Endothelial cell of umbilical vein (primary cell): ENCODE measurements around the gene CTDP1. TPM values are rescaled to one million over a fixed set of nuclear protein-coding genes. Genes with fewer than 3 reads are reported as not detected.

Experiments used
- BruUV-seq: library from RNA; stranded (reverse); fragments of 400-500 nt; replicated peaks from 2 replicates; lab custom pipeline; 2021; lab: Mats Ljungman, UMichigan
- CTCF ChIA-PET: fragments of 300-600, 350-600 bp; sonication (Branson Sonifier 250); formaldehyde crosslinking; loops from one replicate; lab custom pipeline; 2021; ENCODE audit warnings: antibody characterized with exemption, inconsistent platforms; lab: Charles Lee
- POLR2A ChIA-PET: fragments of 300-600, 350-600 bp; sonication (Branson Sonifier 250); formaldehyde crosslinking; loops from one replicate; lab custom pipeline; 2021; ENCODE audit warnings: antibody characterized with exemption, inconsistent platforms; lab: Charles Lee
- DNase-seq: peaks from one replicate; pipeline ENCODE4 v3.0.0-alpha.2; 2011; ENCODE audit warnings: low read depth, low spot score
- FAIRE-seq: peaks from 2 replicates; lab custom pipeline; 2011; peaks lifted over from hg19 to GRCh38; lab: Jason Lieb, UNC
- H2AFZ ChIP-seq: 2 replicates; pipeline ENCODE4 v1.6.0; 2012; ENCODE audit warnings: low read depth, low read length, control low read depth, inconsistent platforms
- H3K27ac ChIP-seq: 2 replicates; pipeline ENCODE4 v1.5.1; 2011; ENCODE audit warnings: low read depth, mild to moderate bottlenecking, control low read depth, low read length, moderate library complexity; ENCODE audit not compliant: insufficient read depth
- H3K27me3 ChIP-seq, 2 experiments: 2 replicates each; pipeline versions ENCODE4 v1.6.0 to v1.6.1; 2011; ENCODE audit warnings: low read length in 2 of 2, mixed read lengths in 1 of 2; ENCODE audit not compliant: control insufficient read depth in 2 of 2, insufficient read depth in 2 of 2
- H3K36me3 ChIP-seq, 2 experiments: 2 replicates in 1 of 2; 3 replicates in 1 of 2; pipeline ENCODE4 v1.5.1; 2011; ENCODE audit warnings: low read length in 2 of 2, mild to moderate bottlenecking in 1 of 2, moderate library complexity in 1 of 2; ENCODE audit not compliant: control insufficient read depth in 2 of 2, insufficient read depth in 2 of 2; ENCODE audit errors: extremely low read depth in 1 of 2
- H3K4me1 ChIP-seq: 3 replicates; pipeline ENCODE4 v1.5.1; 2011; ENCODE audit warnings: mild to moderate bottlenecking, low read length; ENCODE audit not compliant: control insufficient read depth, insufficient read depth; ENCODE audit errors: extremely low read depth
- H3K4me2 ChIP-seq: 2 replicates; pipeline ENCODE4 v1.6.1; 2011; ENCODE audit warnings: low read length, control low read depth, mixed read lengths; ENCODE audit not compliant: insufficient read depth
- H3K4me3 ChIP-seq, 3 experiments: fragments of 200-600 bp in 1 of 3; sonication (generic), shearing (Covaris generic) in 1 of 3; replicated peaks in 1 of 3; 2 replicates each; pipeline ENCODE4 v1.5.1; 2011 to 2016; ENCODE audit warnings: control low read depth in 3 of 3, low read length in 3 of 3, mild to moderate bottlenecking in 2 of 3, inconsistent platforms in 1 of 3, low read depth in 1 of 3, moderate library complexity in 1 of 3; ENCODE audit not compliant: insufficient read depth in 1 of 3
- H3K79me2 ChIP-seq: 2 replicates; pipeline ENCODE4 v1.6.0; 2012; ENCODE audit warnings: low read length, inconsistent platforms; ENCODE audit not compliant: control insufficient read depth, insufficient read depth
- H3K9ac ChIP-seq: replicated peaks from 2 replicates; pipeline ENCODE3; 2011; ENCODE audit warnings: low read length, control low read depth; ENCODE audit not compliant: insufficient read depth; ENCODE audit errors: extremely low read depth
- H3K9me1 ChIP-seq: replicated peaks from 3 replicates; pipeline ENCODE4 v1.6.0; 2011; ENCODE audit warnings: mild to moderate bottlenecking, low read length; ENCODE audit not compliant: control insufficient read depth, insufficient read depth; ENCODE audit errors: extremely low read depth
- H3K9me3 ChIP-seq: replicated peaks from 2 replicates; pipeline ENCODE4 v1.5.1; 2012; ENCODE audit warnings: low read length, inconsistent platforms; ENCODE audit not compliant: control insufficient read depth, insufficient read depth
- H4K20me1 ChIP-seq: replicated peaks from 2 replicates; pipeline ENCODE3; 2011; ENCODE audit warnings: mild to moderate bottlenecking, low read length; ENCODE audit not compliant: control insufficient read depth, insufficient read depth; ENCODE audit errors: extremely low read depth
- EZH2 ChIP-seq: IDR thresholded peaks from 2 replicates; pipeline ENCODE4 v1.6.1; 2012; ENCODE audit warnings: borderline replicate concordance, low read depth, mild to moderate bottlenecking, moderate library complexity, low read length, inconsistent platforms; ENCODE audit not compliant: severe bottlenecking
- FOS ChIP-seq: IDR thresholded peaks from 2 replicates; pipeline ENCODE4 v1.6.1; 2011; ENCODE audit warnings: mild to moderate bottlenecking, low read length, moderate library complexity, borderline replicate concordance; ENCODE audit not compliant: insufficient read depth
- GATA2 ChIP-seq: IDR thresholded peaks from 2 replicates; pipeline ENCODE4 v1.7.0; 2011; ENCODE audit warnings: low read depth, mild to moderate bottlenecking, moderate library complexity, mixed read lengths, low read length; ENCODE audit not compliant: insufficient read length, insufficient read depth
- JUN ChIP-seq: IDR thresholded peaks from 2 replicates; pipeline ENCODE4 v1.6.1; 2011; ENCODE audit warnings: borderline replicate concordance, low read depth; ENCODE audit not compliant: insufficient read length, insufficient read depth
- MYC ChIP-seq: IDR thresholded peaks from one replicate; pipeline ENCODE4 v1.6.1; 2011; ENCODE audit warnings: mild to moderate bottlenecking, low read depth, low read length
- POLR2A ChIP-seq: IDR thresholded peaks from 2 replicates; pipeline ENCODE4 v1.6.1; 2012; ENCODE audit warnings: low read depth, mild to moderate bottlenecking, control low read depth, low read length
- POLR2AphosphoS5 ChIP-seq: IDR thresholded peaks from 2 replicates; pipeline ENCODE4 v1.6.1; 2012; ENCODE audit warnings: low read depth, mild to moderate bottlenecking, control low read depth, low read length, moderate library complexity; ENCODE audit not compliant: insufficient read depth
- dilution Hi-C: fragments of 300-500 bp; cut with MboI; formaldehyde crosslinking; loops from one replicate; pipeline ENCODE4 v1.15.0; 2019; ENCODE audit warnings: low sequenced_read_pairs; ENCODE audit not compliant: extremely low pct_ligation_motif_present
- intact Hi-C: fragments of 100-400 bp; cut with micrococcal nuclease; formaldehyde crosslinking; loops from one replicate; pipeline ENCODE4 v1.10.0; 2022
- polyA plus RNA-seq, 4 experiments: library from polyadenylated mRNA; depleted of rRNA in 3 of 4; stranded (reverse) in 3 of 4; unstranded in 1 of 4; fragments of >200 nt; gene quantifications; 2 replicates each; pipeline versions ENCODE4 v1.2.1 to v1.2.3, GENCODE V29; 2011 to 2012; ENCODE audit warnings: missing spikeins in 1 of 4
- total RNA-seq: library from RNA; stranded (reverse); gene quantifications from 2 replicates; pipeline ENCODE4 v1.2.3, GENCODE V29; 2021
- TF ChIP-seq, protein P1 (sequence below): IDR thresholded peaks from 2 replicates; pipeline ENCODE4 v1.6.1; 2011; ENCODE audit not compliant: insufficient read depth, insufficient read length
- TF ChIP-seq, protein P2 (sequence below), 2 donors: IDR thresholded peaks; 1 replicate in 1 of 2; 2 replicates in 1 of 2; pipeline ENCODE4 v1.5.1; 2011; ENCODE audit warnings: low read length in 2 of 2, mild to moderate bottlenecking in 2 of 2, moderate library complexity in 2 of 2, control low read depth in 1 of 2, inconsistent platforms in 1 of 2, low read depth in 1 of 2; ENCODE audit not compliant: insufficient read depth in 1 of 2; ENCODE audit errors: extremely low read depth in 1 of 2

The CTDP1 gene
- total and polyA plus RNA-seq, 2 donors (not counting 3 experiments of a cell fraction or from before 2014, with no cell fraction given) = 15.3 to 27.6 TPM

DNA sequence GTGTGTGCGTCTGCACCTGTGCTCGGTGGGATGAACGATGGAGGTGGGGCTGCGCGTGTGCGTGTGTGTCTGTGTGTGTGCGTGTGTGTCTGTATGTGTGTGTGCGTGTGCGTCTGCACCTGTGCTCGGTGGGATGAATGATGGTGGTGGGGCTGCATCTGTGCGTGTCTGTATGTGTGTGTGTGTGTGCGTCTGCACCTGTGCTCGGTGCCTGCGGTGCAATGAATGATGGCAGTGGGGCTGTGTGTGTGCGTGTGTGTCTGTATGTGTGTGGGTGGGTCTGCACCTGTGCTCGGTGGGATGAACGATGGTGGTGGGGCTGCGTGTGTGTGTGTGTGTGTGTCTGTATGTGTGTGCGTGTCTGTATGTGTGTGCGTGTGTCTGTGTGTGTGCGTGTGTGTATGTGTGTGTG is 48.5 kb upstream of the CTDP1 start:
- Histone ChIP-seq H3K79me2 (no peaks in the 10 kb centered on the region), H3K27me3 (no peaks in the 10 kb centered on the region), H3K27ac (no peak overlapping the region), H3K36me3 (no peaks in the 10 kb centered on the region), H4K20me1 (no peaks in the 10 kb centered on the region), H3K4me3 (no peak overlapping the region), H3K4me2 (no peak overlapping the region), H3K9ac (no peak overlapping the region), H3K9me3 (no peaks in the 10 kb centered on the region), H3K9me1 (no peaks in the 10 kb centered on the region), H3K4me1 (no peaks in the 10 kb centered on the region), H2AFZ (no peak overlapping the region)
- ChIA-PET POLR2A (no interaction called here), CTCF (no interaction called here)
- dilution Hi-C loops (no loop called here), intact Hi-C loops (no loop called here)
- no peak for DNase-seq
- no TSS peak for BruUV-seq
- TF ChIP-seq POLR2A (no peak), FOS (no peak), POLR2AphosphoS5 (no peak), JUN (no peak), EZH2 (no peak), GATA2 (no peak), MYC (no peak)
- TF ChIP-seq, protein P1, sequence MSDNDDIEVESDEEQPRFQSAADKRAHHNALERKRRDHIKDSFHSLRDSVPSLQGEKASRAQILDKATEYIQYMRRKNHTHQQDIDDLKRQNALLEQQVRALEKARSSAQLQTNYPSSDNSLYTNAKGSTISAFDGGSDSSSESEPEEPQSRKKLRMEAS = no peak
- TF ChIP-seq, protein P2, sequence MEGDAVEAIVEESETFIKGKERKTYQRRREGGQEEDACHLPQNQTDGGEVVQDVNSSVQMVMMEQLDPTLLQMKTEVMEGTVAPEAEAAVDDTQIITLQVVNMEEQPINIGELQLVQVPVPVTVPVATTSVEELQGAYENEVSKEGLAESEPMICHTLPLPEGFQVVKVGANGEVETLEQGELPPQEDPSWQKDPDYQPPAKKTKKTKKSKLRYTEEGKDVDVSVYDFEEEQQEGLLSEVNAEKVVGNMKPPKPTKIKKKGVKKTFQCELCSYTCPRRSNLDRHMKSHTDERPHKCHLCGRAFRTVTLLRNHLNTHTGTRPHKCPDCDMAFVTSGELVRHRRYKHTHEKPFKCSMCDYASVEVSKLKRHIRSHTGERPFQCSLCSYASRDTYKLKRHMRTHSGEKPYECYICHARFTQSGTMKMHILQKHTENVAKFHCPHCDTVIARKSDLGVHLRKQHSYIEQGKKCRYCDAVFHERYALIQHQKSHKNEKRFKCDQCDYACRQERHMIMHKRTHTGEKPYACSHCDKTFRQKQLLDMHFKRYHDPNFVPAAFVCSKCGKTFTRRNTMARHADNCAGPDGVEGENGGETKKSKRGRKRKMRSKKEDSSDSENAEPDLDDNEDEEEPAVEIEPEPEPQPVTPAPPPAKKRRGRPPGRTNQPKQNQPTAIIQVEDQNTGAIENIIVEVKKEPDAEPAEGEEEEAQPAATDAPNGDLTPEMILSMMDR (IDR thresholded peaks at IDR 0.05; ENCODE audit: extremely low read depth in 1 of 2, insufficient read depth in 1 of 2, low read depth in 1 of 2, low read length in 2 of 2) = no peak
- FAIRE-seq = no peak
